Tibial artery (tissue), 4 donors: Measurements from ENCODE around the gene APOA4.
A peak's percentile ranks its signal among the peaks of the same experiment; 100 is the strongest.

Experiments used
- DNase-seq, 2 donors: peaks; one replicate each; pipeline ENCODE4 v3.0.0-alpha.2; 2019
- H3K27ac ChIP-seq, 2 donors: fragments of 200-600 bp; sonication (generic) in 1 of 2; 1 replicate in 1 of 2; 2 replicates in 1 of 2; pipeline ENCODE4 v1.5.1; 2018 to 2019; ENCODE audit warnings: mild to moderate bottlenecking in 1 of 2
- H3K27me3 ChIP-seq, 2 donors: fragments of 200-600 bp; sonication (generic) in 1 of 2; one replicate each; pipeline versions ENCODE4 v1.5.1 to v1.6.0; 2016 to 2019
- H3K36me3 ChIP-seq, 3 donors: fragments of 200-600 bp; sonication (generic) in 2 of 3; one replicate each; pipeline ENCODE4 v1.5.1; 2016 to 2019; ENCODE audit warnings: mild to moderate bottlenecking in 2 of 3
- H3K4me1 ChIP-seq, 4 donors: fragments of 200-600 bp; sonication (generic) in 2 of 4; 1 replicate in 3 of 4; 2 replicates in 1 of 4; pipeline ENCODE4 v1.5.1; 2016 to 2019
- H3K4me3 ChIP-seq, 2 donors: fragments of 200-600 bp; sonication (generic) in 1 of 2; 1 replicate in 1 of 2; 2 replicates in 1 of 2; pipeline ENCODE4 v1.5.1; 2018 to 2019; ENCODE audit warnings: mild to moderate bottlenecking in 2 of 2
- H3K9me3 ChIP-seq, 3 donors: fragments of 200-600 bp; sonication (generic) in 1 of 3; one replicate each; pipeline ENCODE4 v1.5.1; 2016 to 2019
- CTCF ChIP-seq, 2 experiments: fragments of 200-600 bp in 1 of 2; fragments of 450-650 bp in 1 of 2; IDR thresholded peaks; one replicate each; pipeline ENCODE4 v1.5.1; 2017 to 2019; ENCODE audit warnings: antibody characterized with exemption in 2 of 2, mild to moderate bottlenecking in 1 of 2, moderate library complexity in 1 of 2
- intact Hi-C: fragments of 100-400 bp; cut with DNase I; formaldehyde crosslinking; loops from one replicate; pipeline ENCODE4 v1.15.0; 2023; ENCODE audit warnings: low total_unique reads

The APOA4 gene

GRCh38 chr11:116772443-116773202 is 50.5 kb downstream of the APOA4 start, which contains the start of gene BUD13:
Gene BUD13, minus strand, starts transcription at chr11:116772987. Its CDS starts 23 bp downstream, at chr11:116772964.
- intact Hi-C loops: no loop called here
- H3K4me3 ChIP-seq: peak within 1 kb of the TSS; percentile 82 to 87
- peaks cover 0 to 28% (median 14%) of the 10 kb centered on the region in 4 donors for H3K4me1 ChIP-seq
- H3K9me3 ChIP-seq: no peaks in the 10 kb centered on the region
- DNase-seq: peak; percentile 79 to 93
- H3K27ac ChIP-seq: peak within 1 kb of the TSS; percentile 92 to 93
- H3K27me3 ChIP-seq: no peaks in the 10 kb centered on the region
- TF ChIP-seq CTCF (IDR thresholded peaks at IDR 0.05): no peak
- H3K36me3 ChIP-seq: peaks cover 1 to 37% (median 10%) of the 10 kb centered on the region in 3 donors

- no peak for DNase-seq
- TF ChIP-seq CTCF (IDR thresholded peaks at IDR 0.05): no peak
- Histone ChIP-seq H3K9me3 (no peaks in the 10 kb centered on the region), H3K4me1 (peaks cover 0 to 28% (median 14%) of the 10 kb centered on the region in 4 donors), H3K27me3 (no peaks in the 10 kb centered on the region), H3K4me3 (peak overlapping the region; percentile 82 to 87), H3K27ac (peak overlapping the region; percentile 92 to 93), H3K36me3 (peaks cover 0 to 33% (median 10%) of the 10 kb centered on the region in 3 donors)
- intact Hi-C loops: no loop called here
These were observed 51.2 kb downstream of the APOA4 start for GRCh38 chr11:116771935-116772334.
